Mesothelial cell of epicardium (in vitro differentiated cells): Measurements from ENCODE around the gene TEAD4. TPM values are rescaled to one million over a fixed set of nuclear protein-coding genes. Genes with fewer than 3 reads are reported as not detected.

ENCODE experiments used
- DNase-seq, 2 experiments: peaks; one replicate each; pipeline ENCODE4 v3.0.0; 2021; ENCODE audit warnings: low spot score in 2 of 2; ENCODE audit not compliant: unreplicated experiment in 2 of 2
- H3K27ac Mint-ChIP-seq: 2 replicates; pipeline ENCODE4 v1.8.0; 2021; ENCODE audit warnings: mixed read lengths
- H3K27me3 Mint-ChIP-seq: 2 replicates; pipeline ENCODE4 v1.8.0; 2021; ENCODE audit warnings: low read depth, mixed read lengths
- H3K36me3 Mint-ChIP-seq: 2 replicates; pipeline ENCODE4 v1.8.0; 2021; ENCODE audit warnings: mixed read lengths
- H3K4me1 Mint-ChIP-seq: 2 replicates; pipeline ENCODE4 v1.8.0; 2021; ENCODE audit warnings: mixed read lengths
- H3K4me3 Mint-ChIP-seq: 2 replicates; pipeline ENCODE4 v1.8.0; 2021; ENCODE audit warnings: mild to moderate bottlenecking, moderate library complexity, mixed read lengths
- H3K9me3 Mint-ChIP-seq: 2 replicates; pipeline ENCODE4 v1.8.0; 2021; ENCODE audit warnings: mixed read lengths
- CTCF ChIP-seq: fragments of 200-600 bp; sonication (generic); IDR thresholded peaks from one replicate; pipeline ENCODE4 v1.5.0; 2021; ENCODE audit warnings: antibody characterized with exemption; ENCODE audit not compliant: unreplicated experiment
- total RNA-seq: library from RNA; stranded (reverse); gene quantifications from 3 replicates; pipeline ENCODE4 v1.2.1, GENCODE V29; 2021

Gene TEAD4
- total RNA-seq, 1 donor from 2014 or later, result 32.3 TPM

GRCh38 chr12:3032161-3032560 is 73.0 kb downstream of the TEAD4 start:
- H3K36me3 Mint-ChIP-seq, result peaks cover 8% of the 10 kb centered on the region
- TF ChIP-seq CTCF, result no peak
- no peak overlapping the region for H3K4me3 Mint-ChIP-seq
- DNase-seq, result no peak
- H3K9me3 Mint-ChIP-seq, result no peaks in the 10 kb centered on the region
- peaks cover 9% of the 10 kb centered on the region for H3K4me1 Mint-ChIP-seq
- H3K27ac Mint-ChIP-seq, result no peak overlapping the region
- no peaks in the 10 kb centered on the region for H3K27me3 Mint-ChIP-seq

DNA sequence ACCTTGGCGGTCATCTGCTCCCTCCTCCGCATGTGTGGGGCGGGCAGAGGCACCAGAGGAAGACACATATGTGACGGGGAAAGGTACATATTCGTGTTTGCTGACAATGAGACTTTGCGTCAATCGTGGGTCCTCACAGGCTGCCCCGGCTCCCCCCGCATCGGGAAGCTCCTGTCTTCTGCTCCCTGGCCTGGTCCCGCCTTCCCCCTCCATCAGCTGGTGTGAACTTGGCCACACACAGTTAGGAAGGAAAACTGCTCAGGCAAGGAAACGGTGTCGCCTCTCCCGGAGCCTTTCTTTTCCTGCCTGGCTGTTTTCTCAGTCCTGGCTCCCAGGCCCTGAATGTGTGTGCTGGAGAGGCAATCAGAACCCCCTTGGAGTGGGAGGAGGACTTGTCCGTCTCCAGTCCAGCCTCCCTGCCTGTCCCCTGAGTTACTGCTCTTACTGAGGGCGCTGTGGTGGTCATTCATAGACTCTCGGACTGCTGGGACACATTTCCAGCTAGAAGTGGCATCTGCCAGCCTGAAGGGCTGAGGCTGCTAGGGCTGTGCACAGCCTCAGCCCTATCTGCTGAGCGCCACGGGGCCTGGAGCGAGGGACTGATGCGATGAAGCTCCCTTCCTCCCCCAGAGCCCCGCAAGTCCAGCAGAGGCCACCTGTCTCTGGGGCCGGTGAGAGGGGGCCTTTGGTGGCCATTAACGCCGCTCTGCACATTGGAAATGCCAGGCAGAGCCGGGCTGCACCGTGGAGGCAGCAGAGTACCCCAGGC is 73.8 kb downstream of the TEAD4 start:
- no peak for TF ChIP-seq CTCF
- Mint-ChIP-seq H3K27me3 (no peaks in the 10 kb centered on the region), H3K4me1 (peaks cover 9% of the 10 kb centered on the region), H3K4me3 (no peak overlapping the region), H3K27ac (no peak overlapping the region), H3K36me3 (peaks cover 8% of the 10 kb centered on the region), H3K9me3 (no peaks in the 10 kb centered on the region)
- no peak for DNase-seq

DNA sequence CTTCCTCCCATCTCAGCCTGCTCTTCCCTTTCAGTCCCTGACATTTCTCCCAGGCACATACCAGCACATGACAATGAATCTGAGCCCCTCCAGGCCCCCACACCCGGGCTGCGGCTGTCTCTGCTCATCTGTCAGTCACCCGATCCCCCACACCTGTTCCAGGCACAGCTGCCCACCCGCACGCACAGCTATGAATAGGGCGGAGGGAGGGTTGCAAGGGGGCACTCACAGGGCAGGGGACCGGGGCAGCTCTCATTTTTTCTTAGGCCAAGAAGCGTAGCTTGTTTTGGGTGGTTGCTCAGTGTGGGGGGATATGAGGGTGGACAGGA is 74.3 kb downstream of the TEAD4 start:
- no peaks in the 10 kb centered on the region for H3K27me3 Mint-ChIP-seq
- no peak overlapping the region for H3K4me3 Mint-ChIP-seq
- no peak for TF ChIP-seq CTCF
- peaks cover 9% of the 10 kb centered on the region for H3K4me1 Mint-ChIP-seq
- DNase-seq, result no peak
- H3K36me3 Mint-ChIP-seq, result peaks cover 5% of the 10 kb centered on the region
- H3K27ac Mint-ChIP-seq, result peak overlapping the region; percentile 69
- no peaks in the 10 kb centered on the region for H3K9me3 Mint-ChIP-seq

- Mint-ChIP-seq H3K4me3 (no peak overlapping the region), H3K4me1 (peaks cover 9% of the 10 kb centered on the region), H3K27ac (peak overlapping the region; percentile 69), H3K36me3 (peaks cover 7% of the 10 kb centered on the region), H3K27me3 (no peaks in the 10 kb centered on the region), H3K9me3 (no peaks in the 10 kb centered on the region)
- peak; percentile 48 to 76 for DNase-seq
- TF ChIP-seq CTCF, result peak; percentile 58
Measured at GRCh38 chr12:3034067-3034750, 75.0 kb downstream of the TEAD4 start.

GRCh38 chr12:3035171-3035570 is 76.0 kb downstream of the TEAD4 start:
- Mint-ChIP-seq H3K36me3 (peaks cover 2% of the 10 kb centered on the region), H3K4me1 (peaks cover 9% of the 10 kb centered on the region), H3K4me3 (no peak overlapping the region), H3K27me3 (no peaks in the 10 kb centered on the region), H3K9me3 (no peaks in the 10 kb centered on the region), H3K27ac (peak overlapping the region; percentile 39)
- TF ChIP-seq CTCF, result no peak
- DNase-seq, result no peak
